Measurements from ENCODE around the gene CACNA1C.

DNA sequence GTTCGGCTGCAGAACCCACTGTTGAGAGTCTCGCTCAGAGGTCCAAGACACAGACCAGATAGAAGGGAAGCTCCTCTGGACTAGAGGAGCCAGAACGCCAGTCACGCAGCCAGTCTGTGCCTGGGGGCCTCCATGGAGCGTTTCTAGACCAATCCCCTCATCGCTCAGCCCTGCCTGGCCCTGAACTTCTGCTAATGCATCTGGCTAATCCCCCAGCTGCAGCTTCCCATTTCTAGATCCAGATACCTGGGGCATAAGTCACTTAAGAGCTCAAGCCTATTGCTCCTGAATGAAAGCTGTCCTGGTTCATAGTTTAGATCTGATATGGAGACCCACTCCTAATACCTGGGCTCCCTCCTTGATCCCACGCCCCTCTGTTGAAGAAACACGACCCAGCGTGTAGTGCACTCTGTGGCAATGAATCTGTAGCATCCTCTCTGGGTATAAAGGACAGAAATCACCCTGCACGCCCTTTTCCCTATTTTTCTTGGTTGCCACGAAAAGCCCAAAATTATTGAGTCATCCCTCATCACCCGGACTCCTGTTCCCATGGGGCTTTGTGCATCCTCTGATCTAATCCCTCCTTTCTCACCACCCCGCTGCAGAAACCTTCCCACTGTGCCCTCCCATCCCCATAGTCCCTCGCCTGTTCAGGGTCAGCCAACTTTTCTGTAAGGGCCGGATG, 400.4 kb downstream of the CACNA1C start:
- TF ChIP-seq, protein P1, sequence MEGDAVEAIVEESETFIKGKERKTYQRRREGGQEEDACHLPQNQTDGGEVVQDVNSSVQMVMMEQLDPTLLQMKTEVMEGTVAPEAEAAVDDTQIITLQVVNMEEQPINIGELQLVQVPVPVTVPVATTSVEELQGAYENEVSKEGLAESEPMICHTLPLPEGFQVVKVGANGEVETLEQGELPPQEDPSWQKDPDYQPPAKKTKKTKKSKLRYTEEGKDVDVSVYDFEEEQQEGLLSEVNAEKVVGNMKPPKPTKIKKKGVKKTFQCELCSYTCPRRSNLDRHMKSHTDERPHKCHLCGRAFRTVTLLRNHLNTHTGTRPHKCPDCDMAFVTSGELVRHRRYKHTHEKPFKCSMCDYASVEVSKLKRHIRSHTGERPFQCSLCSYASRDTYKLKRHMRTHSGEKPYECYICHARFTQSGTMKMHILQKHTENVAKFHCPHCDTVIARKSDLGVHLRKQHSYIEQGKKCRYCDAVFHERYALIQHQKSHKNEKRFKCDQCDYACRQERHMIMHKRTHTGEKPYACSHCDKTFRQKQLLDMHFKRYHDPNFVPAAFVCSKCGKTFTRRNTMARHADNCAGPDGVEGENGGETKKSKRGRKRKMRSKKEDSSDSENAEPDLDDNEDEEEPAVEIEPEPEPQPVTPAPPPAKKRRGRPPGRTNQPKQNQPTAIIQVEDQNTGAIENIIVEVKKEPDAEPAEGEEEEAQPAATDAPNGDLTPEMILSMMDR (conservative IDR thresholded peaks at IDR 0.05; ENCODE audit: low read depth, low read length) = no peak
- no peak for TF ChIP-seq MAFK (IDR thresholded peaks at IDR 0.05; ENCODE audit: low read depth, low read length)
- TF ChIP-seq RAD21 (IDR thresholded peaks at IDR 0.05; ENCODE audit: low read length) = no peak
- TF ChIP-seq POLR2A (IDR thresholded peaks at IDR 0.05; ENCODE audit: low read depth, low read length) = no peak
- TF ChIP-seq RFX5 (IDR thresholded peaks at IDR 0.05; ENCODE audit: low read depth, low read length) = no peak
- no peak for TF ChIP-seq BHLHE40 (IDR thresholded peaks at IDR 0.05; ENCODE audit: low read depth, low read length)
- no peak for TF ChIP-seq FOS (IDR thresholded peaks at IDR 0.05; ENCODE audit: low read depth, low read length)
- no peak for TF ChIP-seq CEBPB (IDR thresholded peaks at IDR 0.05; ENCODE audit: low read depth, low read length)
- no peak for TF ChIP-seq RCOR1 (IDR thresholded peaks at IDR 0.05; ENCODE audit: insufficient replicate concordance, low read length)
- no peak for TF ChIP-seq MAZ (IDR thresholded peaks at IDR 0.05; ENCODE audit: borderline replicate concordance, low read depth, low read length)

Data from IMR-90 (cell line).